Activated CD4-positive, alpha-beta T cell treated with anti-CD3 and anti-CD28 coated beads, Interleukin-2, Interleukin-6, amounts not matched to agents 100 ng/mL and 50 ng/mL, durations not matched to agents 16 hours and 8 hours (primary cell): ENCODE results near the gene LZTR1.
"Not testable (repeated sequence)": the region's sequence is repeated elsewhere in the genome, so short reads cannot be mapped to it uniquely, and the experiment has no call there.

Source experiments
- DNase-seq: peaks from one replicate; pipeline ENCODE4 v3.0.0-alpha.2; 2020

The LZTR1 gene

GRCh38 chr22:20966883-20967696 is 15.0 kb upstream of the LZTR1 start, which contains the start of gene AIFM3:
AIFM3 (plus strand) TSS chr22:20967255; CDS start chr22:20967945, 690 bp downstream.
- DNase-seq: no peak

DNA sequence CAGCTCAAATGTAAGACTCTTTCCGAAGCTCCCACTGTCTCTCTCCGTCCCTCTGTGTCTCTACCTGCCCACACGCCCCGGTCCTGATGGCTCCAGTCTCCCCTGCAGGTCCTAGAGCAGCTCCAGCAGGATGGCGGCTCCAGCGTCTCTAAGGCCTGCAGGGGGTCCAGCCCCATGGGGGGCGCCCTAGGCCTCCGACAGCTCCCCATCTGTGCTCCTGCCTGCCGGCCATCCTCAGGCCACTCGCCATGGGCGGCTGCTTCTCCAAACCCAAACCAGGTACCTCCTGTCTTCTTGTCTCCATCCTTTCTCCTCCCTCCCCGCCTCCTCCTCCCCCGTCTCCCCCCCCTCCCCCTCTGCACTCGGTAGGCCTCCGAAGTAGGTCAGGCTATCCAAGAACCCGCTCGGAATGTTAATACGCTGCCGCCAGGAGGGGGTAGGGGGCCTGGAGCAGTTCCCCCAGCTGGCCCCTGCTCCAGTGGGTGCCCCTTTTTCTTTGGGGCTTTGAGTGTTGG is 14.3 kb upstream of the LZTR1 start:
- DNase-seq: no peak

GRCh38 chr22:20968281-20968977 is 13.7 kb upstream of the LZTR1 start:
- no peak for DNase-seq

DNA sequence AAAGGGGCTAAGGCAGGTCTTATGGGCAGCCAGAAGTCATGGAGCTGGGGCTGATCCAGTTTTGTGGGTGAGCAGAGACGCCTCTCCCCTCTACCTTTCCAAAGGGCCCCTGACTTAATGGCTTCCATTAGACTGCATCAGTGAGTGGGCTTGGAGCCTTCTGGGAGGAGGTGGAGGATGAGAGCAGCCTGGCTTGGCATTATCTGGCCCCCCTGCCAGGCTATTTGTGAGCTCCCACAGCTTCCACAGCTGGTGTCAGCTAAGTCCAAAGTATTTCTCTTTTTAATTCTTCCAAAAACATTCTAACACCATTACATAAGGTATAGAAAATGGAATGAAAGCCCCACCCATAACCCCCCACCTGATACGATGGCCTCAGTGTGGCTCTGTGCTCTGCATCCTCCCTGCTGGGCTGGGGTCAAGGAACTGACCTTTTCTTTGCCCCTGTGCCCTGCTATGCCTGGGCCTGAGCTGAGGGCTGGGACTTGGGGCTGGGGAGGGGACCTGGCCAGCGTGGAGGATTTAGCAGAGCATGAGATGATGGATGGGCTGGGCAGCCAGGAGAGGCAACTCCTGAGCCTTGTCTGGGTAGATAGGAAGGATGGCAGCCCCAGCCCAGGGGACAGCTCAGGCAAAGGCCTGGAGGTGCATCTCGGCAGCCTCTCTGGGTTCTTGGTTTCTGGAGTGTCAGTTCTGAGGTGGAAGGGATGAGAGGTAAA is 11.0 kb upstream of the LZTR1 start:
- no peak for DNase-seq

- DNase-seq: not testable (repeated sequence)
Measured at GRCh38 chr22:20972014-20972694, 9.9 kb upstream of the LZTR1 start.

DNA sequence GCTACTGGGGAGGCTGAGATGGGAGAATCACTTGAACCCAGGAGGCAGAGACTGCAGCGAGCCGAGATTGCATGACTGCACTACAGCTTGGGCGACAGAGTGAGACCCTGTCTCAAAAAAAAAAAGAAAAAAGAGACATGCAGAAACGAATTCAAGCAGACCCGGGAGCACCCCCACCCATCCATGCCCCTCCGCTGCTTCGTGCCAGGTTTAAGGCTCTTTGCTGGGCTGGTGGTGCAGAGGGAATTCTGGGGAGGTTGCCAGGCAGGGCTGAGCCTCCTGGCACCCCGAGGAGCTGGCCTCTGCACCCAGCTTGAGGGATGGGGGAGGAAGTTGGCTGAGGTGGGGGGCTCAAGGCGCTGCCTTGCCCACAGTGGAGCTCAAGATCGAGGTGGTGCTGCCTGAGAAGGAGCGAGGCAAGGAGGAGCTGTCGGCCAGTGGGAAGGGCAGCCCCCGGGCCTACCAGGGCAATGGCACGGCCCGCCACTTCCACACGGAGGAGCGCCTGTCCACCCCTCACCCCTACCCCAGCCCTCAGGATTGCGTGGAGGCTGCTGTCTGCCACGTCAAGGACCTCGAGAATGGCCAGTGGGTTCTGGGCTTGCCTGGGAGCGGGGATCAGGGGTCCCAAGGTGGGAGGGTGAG is 9.0 kb upstream of the LZTR1 start:
- DNase-seq: no peak

GRCh38 chr22:20973634-20974286 is 8.3 kb upstream of the LZTR1 start:
- DNase-seq: no peak

- DNase-seq: no peak
Measured at GRCh38 chr22:20974336-20974955, 7.7 kb upstream of the LZTR1 start.

DNA sequence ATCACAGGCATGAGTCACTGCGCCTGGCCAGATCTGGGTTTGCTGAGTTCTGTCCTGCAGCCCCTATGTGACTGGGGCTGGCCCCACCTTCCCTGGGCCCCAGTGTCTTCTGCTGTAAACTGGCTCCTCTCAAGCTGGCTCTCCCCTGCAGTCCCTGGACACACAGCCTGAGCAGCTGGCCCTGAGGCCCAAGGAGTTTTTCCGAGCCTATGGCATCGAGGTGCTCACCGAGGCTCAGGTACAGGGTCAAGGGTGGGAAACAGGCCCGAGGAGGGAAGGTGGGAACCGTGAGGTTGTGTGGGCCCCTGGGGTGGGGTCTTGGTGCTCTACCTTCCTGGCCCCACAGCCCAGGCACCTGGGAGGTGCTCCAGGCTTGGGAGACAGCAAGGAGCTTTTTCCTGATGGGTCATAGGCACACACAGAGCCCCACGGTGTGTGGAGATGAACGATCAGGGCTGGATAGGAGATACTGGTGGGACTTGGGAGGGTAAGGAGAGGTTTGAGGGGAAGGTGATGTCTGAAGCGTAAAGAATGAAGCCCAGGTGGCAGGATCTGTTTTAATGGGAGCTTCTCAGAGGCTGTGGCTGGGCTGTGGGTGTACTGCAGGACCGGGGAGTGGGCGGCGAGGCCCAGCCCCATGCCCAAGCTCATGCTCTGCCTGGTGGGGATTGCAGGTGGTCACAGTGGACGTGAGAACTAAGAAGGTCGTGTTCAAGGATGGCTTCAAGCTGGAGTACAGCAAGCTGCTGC is 6.4 kb upstream of the LZTR1 start:
- no peak for DNase-seq

DNA sequence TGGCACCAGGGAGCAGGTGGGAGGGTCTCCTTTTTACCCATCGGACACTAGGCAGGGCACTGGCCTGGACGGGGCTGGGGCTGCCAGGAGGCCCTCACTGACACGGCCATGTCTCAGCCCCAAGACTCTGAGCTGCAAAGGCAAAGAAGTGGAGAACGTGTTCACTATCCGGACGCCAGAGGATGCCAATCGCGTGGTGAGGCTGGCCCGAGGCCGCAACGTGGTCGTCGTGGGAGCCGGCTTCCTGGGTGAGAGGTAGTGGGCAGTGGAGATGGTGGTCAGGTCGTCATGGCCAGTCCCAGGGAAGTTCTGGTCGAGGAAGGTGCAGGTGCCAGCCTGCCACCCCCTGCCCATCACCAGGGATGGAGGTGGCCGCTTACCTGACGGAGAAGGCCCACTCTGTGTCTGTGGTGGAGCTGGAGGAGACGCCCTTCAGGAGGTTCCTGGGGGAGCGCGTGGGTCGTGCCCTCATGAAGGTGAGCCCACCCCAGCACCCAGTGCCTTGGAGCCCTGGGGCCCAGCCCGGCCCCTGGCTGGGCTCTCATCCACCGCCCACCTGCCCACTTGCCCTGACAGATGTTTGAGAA is 5.7 kb upstream of the LZTR1 start:
- DNase-seq: no peak

DNA sequence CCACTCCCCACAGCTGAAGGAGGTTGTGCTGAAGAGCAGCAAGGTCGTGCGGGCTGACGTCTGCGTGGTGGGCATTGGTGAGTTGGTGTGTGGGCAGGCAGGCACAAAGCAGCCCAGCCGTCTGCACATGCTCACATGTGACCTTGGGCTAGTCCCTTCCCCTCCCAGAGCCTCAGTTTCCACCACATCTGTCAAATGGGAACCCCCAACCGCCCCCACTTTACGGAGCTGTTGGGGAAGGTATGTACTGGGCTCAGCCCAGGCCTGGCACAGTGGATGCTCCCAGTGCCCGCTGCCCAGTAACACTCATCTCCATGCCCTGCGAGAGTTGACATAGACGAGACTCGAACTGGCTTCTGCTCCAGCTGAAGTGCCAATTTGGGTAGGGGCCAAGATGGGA is 5.1 kb upstream of the LZTR1 start:
- no peak for DNase-seq

GRCh38 chr22:20977516-20978170 is 4.5 kb upstream of the LZTR1 start:
- DNase-seq: no peak

GRCh38 chr22:20978419-20978818 is 3.7 kb upstream of the LZTR1 start:
- DNase-seq: no peak

- peak; percentile 62 for DNase-seq
Measured at GRCh38 chr22:20979243-20979809, 2.8 kb upstream of the LZTR1 start.

DNA sequence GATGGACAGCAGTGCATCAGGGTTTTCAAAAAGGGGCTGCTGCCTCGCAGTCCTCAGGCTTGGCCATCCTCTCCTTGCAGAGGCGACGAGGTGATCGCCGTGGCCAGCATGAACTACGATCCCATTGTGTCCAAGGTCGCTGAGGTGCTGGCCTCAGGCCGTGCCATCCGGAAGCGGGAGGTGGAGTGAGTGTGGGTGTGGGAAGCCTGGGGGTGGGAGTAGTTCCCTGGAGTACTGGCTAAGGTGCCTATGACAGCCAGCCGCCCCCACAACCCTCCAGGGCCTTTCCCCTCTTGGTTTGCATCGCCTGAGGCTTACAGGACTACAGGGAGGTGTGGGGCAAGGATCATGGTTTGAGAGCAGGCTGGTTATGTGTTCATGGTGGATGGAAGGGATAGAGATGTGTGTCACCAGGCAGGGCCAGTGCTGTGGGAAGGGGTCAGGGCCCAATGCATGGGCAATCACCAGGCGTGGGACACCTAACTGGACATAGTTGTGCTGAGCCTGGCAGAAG is 2.1 kb upstream of the LZTR1 start:
- no peak for DNase-seq

GRCh38 chr22:20980523-20980922 is 1.6 kb upstream of the LZTR1 start:
- DNase-seq: no peak

DNA sequence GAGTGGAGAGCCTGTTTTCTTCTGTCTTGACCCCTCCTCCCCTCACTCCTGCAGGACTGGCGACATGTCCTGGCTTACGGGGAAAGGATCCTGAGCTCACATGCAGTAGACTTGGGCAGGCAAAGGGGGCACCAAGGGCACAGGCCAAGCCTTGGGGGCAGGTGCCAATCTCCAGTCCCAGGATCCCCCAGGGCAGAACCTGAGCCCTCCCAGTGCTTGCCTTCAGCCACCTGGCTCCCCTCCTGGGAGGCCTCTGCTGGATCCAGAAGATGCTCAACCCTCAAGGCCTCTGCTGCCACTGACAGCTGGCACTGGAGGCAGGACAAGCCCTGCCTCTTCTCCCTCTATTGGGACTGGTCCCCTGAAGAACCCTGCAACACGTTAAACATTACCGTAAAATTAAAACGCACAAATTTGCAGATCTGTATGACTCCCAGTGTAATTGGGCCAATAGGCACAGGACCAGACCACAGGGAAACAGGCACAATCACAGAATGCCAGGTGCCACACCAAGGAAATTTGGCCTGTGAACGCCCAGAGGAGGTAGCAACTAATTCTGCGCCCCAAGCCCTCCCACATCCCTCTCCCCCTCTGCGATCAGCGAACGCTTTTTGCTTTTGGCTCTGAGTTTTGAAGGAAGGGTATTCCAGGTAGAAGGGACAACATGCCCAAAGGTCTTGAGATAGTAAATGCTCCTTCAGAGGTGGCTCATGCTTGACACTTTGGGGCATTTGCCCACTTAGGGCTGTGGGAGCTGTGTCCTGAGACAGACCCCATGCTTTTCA is 967 bp upstream of the LZTR1 start:
- DNase-seq: no peak

- no peak for DNase-seq
Measured at GRCh38 chr22:20982563-20982882, 426 bp downstream of the LZTR1 start.
